SU-DHL-6 (cell line): ENCODE results near the gene TBCK.

Source experiments
- H2AFZ ChIP-seq: fragments of 200-600 bp; sonication (generic); 2 replicates; pipeline ENCODE4 v1.6.1; 2014; ENCODE audit warnings: low read depth, mild to moderate bottlenecking, moderate library complexity, mixed read lengths, antibody characterized with exemption, low read length; ENCODE audit not compliant: severe bottlenecking
- H3F3A ChIP-seq: fragments of 200-600 bp; shearing (Covaris generic); 2 replicates; pipeline ENCODE4 v1.6.0; 2016; ENCODE audit warnings: antibody characterized with exemption, mild to moderate bottlenecking; ENCODE audit not compliant: insufficient read depth
- H3K27ac ChIP-seq: fragments of 200-600 bp; sonication (generic); 2 replicates; pipeline ENCODE4 v1.5.1; 2016; ENCODE audit warnings: low read depth, mild to moderate bottlenecking, low read length, moderate library complexity, mixed read lengths
- H3K27me3 ChIP-seq: fragments of 200-600 bp; sonication (generic), shearing (Covaris generic); 2 replicates; pipeline ENCODE4 v1.6.0; 2014; ENCODE audit warnings: mild to moderate bottlenecking, low read length
- H3K36me3 ChIP-seq: fragments of 200-600 bp; sonication (generic); 2 replicates; pipeline ENCODE4 v1.6.1; 2014; ENCODE audit warnings: mild to moderate bottlenecking, low read length, mixed read lengths
- H3K4me2 ChIP-seq: fragments of 300-600, 200-600 bp; shearing (Covaris generic), sonication (generic); 2 replicates; pipeline ENCODE4 v1.6.0; 2014; ENCODE audit warnings: low read length, low read depth, mild to moderate bottlenecking; ENCODE audit not compliant: poor library complexity, severe bottlenecking
- H3K4me3 ChIP-seq: fragments of 200-600 bp; sonication (generic); 2 replicates; pipeline ENCODE4 v1.5.1; 2014; ENCODE audit warnings: antibody characterized with exemption, low read length, mild to moderate bottlenecking, mixed read lengths; ENCODE audit not compliant: insufficient read depth, poor library complexity, severe bottlenecking
- H3K79me2 ChIP-seq: fragments of 200-600 bp; sonication (generic); 2 replicates; pipeline ENCODE4 v1.6.1; 2014; ENCODE audit warnings: mild to moderate bottlenecking, low read length, moderate library complexity; ENCODE audit not compliant: insufficient read depth
- H3K9ac ChIP-seq: fragments of 200-600 bp; sonication (generic); 2 replicates; pipeline ENCODE4 v1.7.0; 2014; ENCODE audit warnings: mild to moderate bottlenecking, low read length
- H3K9me2 ChIP-seq: fragments of 200-600 bp; sonication (generic); replicated peaks from 2 replicates; pipeline ENCODE4 v1.6.1; 2014; ENCODE audit warnings: low read length; ENCODE audit not compliant: insufficient read depth
- H3K9me3 ChIP-seq: fragments of 200-600 bp; sonication (generic); 2 replicates; pipeline ENCODE4 v1.6.1; 2014; ENCODE audit warnings: low read length, mixed read lengths; ENCODE audit not compliant: insufficient read depth
- H4K20me1 ChIP-seq: fragments of 200-600 bp; sonication (generic); 2 replicates; pipeline ENCODE4 v1.6.1; 2014; ENCODE audit warnings: low read depth, mild to moderate bottlenecking, antibody characterized with exemption, low read length, moderate library complexity, mixed read lengths
- CTCF ChIP-seq: fragments of 200-600 bp; sonication (generic); IDR thresholded peaks from one replicate; pipeline ENCODE4 v1.5.1; 2017; ENCODE audit warnings: antibody characterized with exemption, mild to moderate bottlenecking, low read length, moderate library complexity; ENCODE audit not compliant: insufficient read depth, poor library complexity, severe bottlenecking
- EZH2phosphoT487 ChIP-seq: fragments of 200-600 bp; sonication (generic), shearing (Covaris generic); conservative IDR thresholded peaks from 2 replicates; pipeline ENCODE4 v1.6.1; 2018; ENCODE audit warnings: mild to moderate bottlenecking, antibody characterized with exemption, low read length, moderate library complexity, mixed read lengths

The TBCK gene

GRCh38 chr4:106092361-106093040 lies 223.5 kb downstream of the TBCK start:
- no peak overlapping the region for H3K27ac ChIP-seq
- H4K20me1 ChIP-seq = no peaks in the 10 kb centered on the region
- H3K79me2 ChIP-seq = no peaks in the 10 kb centered on the region
- H2AFZ ChIP-seq = no peak overlapping the region
- no peaks in the 10 kb centered on the region for H3K36me3 ChIP-seq
- H3K9me2 ChIP-seq = no peaks in the 10 kb centered on the region
- no peak overlapping the region for H3K4me2 ChIP-seq
- TF ChIP-seq EZH2phosphoT487 (no peak), CTCF (no peak)
- H3K27me3 ChIP-seq = no peaks in the 10 kb centered on the region
- no peak overlapping the region for H3K9ac ChIP-seq
- H3K4me3 ChIP-seq = no peak overlapping the region
- H3F3A ChIP-seq = no peaks in the 10 kb centered on the region
- H3K9me3 ChIP-seq = no peaks in the 10 kb centered on the region

DNA sequence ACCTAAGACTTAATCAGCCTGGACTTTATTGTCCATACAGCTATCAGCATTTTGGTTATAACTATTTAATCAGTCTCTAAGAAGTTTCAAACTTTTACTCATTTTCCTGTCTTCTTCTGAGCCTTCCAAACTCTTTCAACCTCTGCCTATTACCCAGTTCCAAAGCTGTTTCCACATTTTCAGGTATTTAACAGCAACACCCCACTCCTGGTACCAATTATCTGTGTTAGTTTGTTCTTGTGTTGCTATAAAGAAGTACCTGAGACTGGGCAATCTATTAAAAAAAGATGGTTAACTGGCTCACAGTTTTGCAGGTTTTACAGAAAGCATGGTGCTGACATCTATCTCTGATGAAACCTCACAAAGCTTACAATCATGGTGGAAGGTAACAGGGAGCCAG lies 225.2 kb downstream of the TBCK start:
- no peaks in the 10 kb centered on the region for H3K79me2 ChIP-seq
- no peaks in the 10 kb centered on the region for H3K27me3 ChIP-seq
- no peak overlapping the region for H3K9ac ChIP-seq
- no peaks in the 10 kb centered on the region for H3F3A ChIP-seq
- H3K36me3 ChIP-seq = no peaks in the 10 kb centered on the region
- no peaks in the 10 kb centered on the region for H3K9me2 ChIP-seq
- H3K4me2 ChIP-seq = no peak overlapping the region
- no peak overlapping the region for H3K4me3 ChIP-seq
- TF ChIP-seq EZH2phosphoT487 (no peak), CTCF (no peak)
- no peak overlapping the region for H3K27ac ChIP-seq
- no peaks in the 10 kb centered on the region for H3K9me3 ChIP-seq
- H2AFZ ChIP-seq = no peak overlapping the region
- no peaks in the 10 kb centered on the region for H4K20me1 ChIP-seq

DNA sequence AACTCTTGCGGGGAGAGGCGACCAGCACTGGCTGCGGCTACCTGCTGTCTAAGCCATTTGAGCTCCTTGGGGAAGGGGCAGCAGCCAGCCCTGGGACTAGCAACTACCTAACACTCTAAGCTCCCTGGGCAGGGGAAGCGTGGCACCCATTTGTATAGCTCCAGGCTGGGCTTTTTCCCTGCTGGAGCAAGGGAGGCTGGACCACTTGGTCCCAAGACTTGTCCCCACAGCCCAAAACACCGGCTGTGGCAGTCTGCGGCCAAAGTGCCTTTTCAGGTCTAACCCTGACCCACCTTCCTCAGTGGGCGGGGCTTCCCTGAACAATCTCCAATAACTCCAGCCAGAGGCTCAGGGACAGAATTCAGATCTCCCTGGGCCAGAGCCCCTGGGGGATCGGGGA lies 232.9 kb downstream of the TBCK start:
- H3K9me3 ChIP-seq = no peaks in the 10 kb centered on the region
- no peak overlapping the region for H3K4me3 ChIP-seq
- no peak overlapping the region for H3K4me2 ChIP-seq
- no peak for TF ChIP-seq CTCF
- TF ChIP-seq EZH2phosphoT487 = no peak
- no peaks in the 10 kb centered on the region for H3K27me3 ChIP-seq
- no peak overlapping the region for H3K9ac ChIP-seq
- no peaks in the 10 kb centered on the region for H3K79me2 ChIP-seq
- H3K36me3 ChIP-seq = no peaks in the 10 kb centered on the region
- no peak overlapping the region for H2AFZ ChIP-seq
- no peak overlapping the region for H3K27ac ChIP-seq
- H3F3A ChIP-seq = no peaks in the 10 kb centered on the region
- no peaks in the 10 kb centered on the region for H3K9me2 ChIP-seq
- no peaks in the 10 kb centered on the region for H4K20me1 ChIP-seq

DNA sequence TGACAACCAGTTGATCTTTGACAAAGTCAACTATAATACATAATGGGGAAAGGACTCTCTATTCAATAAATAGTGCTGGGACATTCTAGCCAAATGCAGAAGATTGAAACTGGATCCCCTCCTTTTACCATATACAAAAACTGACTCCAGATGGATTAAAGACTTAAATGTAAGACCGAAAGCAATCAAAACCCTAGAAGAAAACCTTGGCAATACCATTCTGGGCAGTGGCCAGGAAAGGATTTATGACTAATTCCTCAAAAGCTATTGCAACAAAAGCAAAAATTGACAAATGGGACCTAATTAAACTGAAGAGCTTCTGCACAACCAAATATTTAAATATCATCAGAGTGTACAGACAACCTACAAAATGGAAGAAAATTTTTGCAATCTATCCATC lies 235.6 kb downstream of the TBCK start:
- Histone ChIP-seq H2AFZ (no peak overlapping the region), H3K36me3 (no peaks in the 10 kb centered on the region), H3F3A (no peaks in the 10 kb centered on the region), H3K4me2 (no peak overlapping the region), H3K9ac (no peak overlapping the region), H3K4me3 (no peak overlapping the region), H3K9me3 (no peaks in the 10 kb centered on the region), H3K9me2 (no peaks in the 10 kb centered on the region), H3K27me3 (no peaks in the 10 kb centered on the region), H3K79me2 (no peaks in the 10 kb centered on the region), H4K20me1 (no peaks in the 10 kb centered on the region), H3K27ac (no peak overlapping the region)
- TF ChIP-seq CTCF (no peak), EZH2phosphoT487 (no peak)
